Thymus (tissue), 11 donors: Measurements from ENCODE around the gene GYG1. TPM values are rescaled to one million over a fixed set of nuclear protein-coding genes. Genes with fewer than 3 reads are reported as not detected.

ENCODE experiments used
- DNase-seq, 9 donors: peaks; one replicate each; pipeline ENCODE4 v3.0.0-alpha.2; 2013; ENCODE audit warnings: low spot score in 9 of 9, low read depth in 6 of 9, missing footprints in 1 of 9
- H3K27ac ChIP-seq, 2 donors: one replicate each; pipeline ENCODE4 v1.5.1; 2013; ENCODE audit warnings: control low read depth in 1 of 2, low read depth in 1 of 2, low read length in 1 of 2, mild to moderate bottlenecking in 1 of 2, moderate library complexity in 1 of 2
- H3K27me3 ChIP-seq, 2 donors: one replicate each; pipeline ENCODE4 v1.5.1; 2013; ENCODE audit warnings: low read length in 1 of 2; ENCODE audit not compliant: control insufficient read depth in 2 of 2, insufficient read depth in 1 of 2
- H3K36me3 ChIP-seq, 2 donors: one replicate each; pipeline ENCODE4 v1.5.1; 2013; ENCODE audit warnings: low read length in 1 of 2, mild to moderate bottlenecking in 1 of 2, moderate library complexity in 1 of 2; ENCODE audit not compliant: control insufficient read depth in 2 of 2, insufficient read depth in 2 of 2
- H3K4me1 ChIP-seq, 2 donors: one replicate each; pipeline ENCODE4 v1.5.1; 2013; ENCODE audit warnings: low read length in 2 of 2; ENCODE audit not compliant: control insufficient read depth in 2 of 2, insufficient read depth in 2 of 2
- H3K4me3 ChIP-seq, 2 donors: one replicate each; pipeline ENCODE4 v1.5.1; 2013; ENCODE audit warnings: low read length in 2 of 2, control low read depth in 1 of 2, mild to moderate bottlenecking in 1 of 2
- H3K9me3 ChIP-seq, 2 donors: one replicate each; pipeline ENCODE4 v1.5.1; 2013; ENCODE audit warnings: low read length in 1 of 2, mild to moderate bottlenecking in 1 of 2; ENCODE audit not compliant: control insufficient read depth in 2 of 2, insufficient read depth in 1 of 2
- WGBS: extraction: QIAGEN DNeasy Blood & Tissue Kit; methylation state at CpG from one replicate; pipeline ENCODE4 v1.1.7; 2013; 5-methylcytosine and 5-hydroxymethylcytosine counted together
- polyA plus RNA-seq: library from polyadenylated mRNA; stranded (reverse); fragments of 200-250 nt; gene quantifications from one replicate; pipeline ENCODE4 v1.2.3, GENCODE V29; 2013
- total RNA-seq: library from RNA; stranded (reverse); fragments of 120-200 nt; gene quantifications from one replicate; pipeline ENCODE4 v1.2.4, GENCODE V29; 2013
- donor health status: healthy.

The GYG1 gene
- total and polyA plus RNA-seq, 2 donors: 12.7 to 38.9 TPM

- H3K36me3 ChIP-seq: peaks cover 6 to 38% of the 10 kb centered on the region in 2 donors
- no peaks in the 10 kb centered on the region for H3K4me1 ChIP-seq
- 92% methylated on average over 1 of the region's 1 CpG for WGBS
Measured at GRCh38 chr3:149042789-149043386, 51.5 kb downstream of the GYG1 start.

GRCh38 chr3:149044339-149045083 is 53.2 kb downstream of the GYG1 start:
- no peak overlapping the region for H3K27ac ChIP-seq
- no peak overlapping the region for H3K4me3 ChIP-seq
- DNase-seq: no peak
- peaks cover 2 to 32% of the 10 kb centered on the region in 2 donors for H3K36me3 ChIP-seq
- no peaks in the 10 kb centered on the region for H3K9me3 ChIP-seq
- WGBS: over 99% methylated on average over 5 of the region's 5 CpGs
- H3K27me3 ChIP-seq: no peaks in the 10 kb centered on the region
- no peaks in the 10 kb centered on the region for H3K4me1 ChIP-seq

More at GRCh38 chr3:149042789-149043386, 51.5 kb downstream of the GYG1 start:
- Histone ChIP-seq H3K9me3 (no peaks in the 10 kb centered on the region), H3K4me3 (no peak overlapping the region), H3K27ac (no peak overlapping the region), H3K27me3 (no peaks in the 10 kb centered on the region)
- DNase-seq: no peak

GRCh38 chr3:149055575-149055974 is 64.2 kb downstream of the GYG1 start:
- Histone ChIP-seq H3K4me1 (no peaks in the 10 kb centered on the region), H3K36me3 (peaks cover 9 to 26% of the 10 kb centered on the region in 2 donors), H3K27ac (no peak overlapping the region), H3K9me3 (no peaks in the 10 kb centered on the region), H3K4me3 (no peak overlapping the region), H3K27me3 (no peaks in the 10 kb centered on the region)
- 97% methylated on average over 3 of the region's 3 CpGs for WGBS
- no peak for DNase-seq

- Histone ChIP-seq H3K4me3 (no peak overlapping the region), H3K27ac (no peak overlapping the region), H3K9me3 (no peaks in the 10 kb centered on the region), H3K4me1 (no peaks in the 10 kb centered on the region), H3K36me3 (peaks cover 5 to 27% of the 10 kb centered on the region in 2 donors), H3K27me3 (no peaks in the 10 kb centered on the region)
- WGBS: 98% methylated on average over 1 of the region's 1 CpG
- DNase-seq: no peak
Measured at GRCh38 chr3:149058198-149058597, 66.9 kb downstream of the GYG1 start.

- Histone ChIP-seq H3K27me3 (no peaks in the 10 kb centered on the region), H3K27ac (no peak overlapping the region), H3K4me3 (no peak overlapping the region), H3K9me3 (no peaks in the 10 kb centered on the region), H3K36me3 (peaks cover 4 to 24% of the 10 kb centered on the region in 2 donors), H3K4me1 (no peaks in the 10 kb centered on the region)
- DNase-seq: no peak
- 97% methylated on average over 1 of the region's 1 CpG for WGBS
Measured at GRCh38 chr3:149058602-149059001, 67.3 kb downstream of the GYG1 start.

GRCh38 chr3:149061776-149062175 is 70.4 kb downstream of the GYG1 start:
- Histone ChIP-seq H3K4me3 (no peak overlapping the region), H3K27me3 (no peaks in the 10 kb centered on the region), H3K27ac (no peak overlapping the region), H3K9me3 (no peaks in the 10 kb centered on the region), H3K36me3 (peaks cover 4 to 16% of the 10 kb centered on the region in 2 donors), H3K4me1 (no peaks in the 10 kb centered on the region)
- DNase-seq: no peak
- WGBS: 100% methylated on average over 2 of the region's 2 CpGs

- no peak overlapping the region for H3K27ac ChIP-seq
- no peak for DNase-seq
- H3K4me1 ChIP-seq: no peaks in the 10 kb centered on the region
- no peaks in the 10 kb centered on the region for H3K27me3 ChIP-seq
- no peaks in the 10 kb centered on the region for H3K9me3 ChIP-seq
- no peak overlapping the region for H3K4me3 ChIP-seq
- WGBS: 97% methylated on average over 8 of the region's 8 CpGs
- H3K36me3 ChIP-seq: peaks cover 7 to 24% of the 10 kb centered on the region in 2 donors
Measured at GRCh38 chr3:149067883-149068282, 76.5 kb downstream of the GYG1 start.

Other genes with a start within 250 kb of the GYG1 start
- 0.28 TPM for gene CPB1, start 163.7 kb upstream of the GYG1 start, total RNA-seq
- gene CPB1, start 163.7 kb upstream of the GYG1 start, polyA plus RNA-seq: 0.71 TPM
- gene CPA3, start 126.2 kb upstream of the GYG1 start, total RNA-seq: 6.3 TPM
- 1.0 TPM for gene CPA3, start 126.2 kb upstream of the GYG1 start, polyA plus RNA-seq
- 28.5 TPM for gene HLTF, start 95.0 kb downstream of the GYG1 start, total RNA-seq
- gene HLTF, start 95.0 kb downstream of the GYG1 start, polyA plus RNA-seq: 11.3 TPM
- gene HPS3, start 138.1 kb downstream of the GYG1 start, total RNA-seq: 17.7 TPM
- 26.3 TPM for gene HPS3, start 138.1 kb downstream of the GYG1 start, polyA plus RNA-seq
- gene CP, start 230.3 kb downstream of the GYG1 start, total RNA-seq: 0.19 TPM
- gene CP, start 230.3 kb downstream of the GYG1 start, polyA plus RNA-seq: 4.2 TPM